Stimulated activated CD4-positive, alpha-beta T cell treated with anti-CD3 and anti-CD28 coated beads, Interleukin-15, amount 100 ng/mL, for 48 hours (primary cell): Measurements from ENCODE around the gene GRIN2C.
"Not testable (repeated sequence)": the region's sequence is repeated elsewhere in the genome, so short reads cannot be mapped to it uniquely, and the experiment has no call there.

ENCODE experiments used
- DNase-seq, 2 donors: peaks; one replicate each; pipeline ENCODE4 v3.0.0-alpha.2; 2020; ENCODE audit warnings: low read depth in 2 of 2

Gene GRIN2C

GRCh38 chr17:74859459-74860228, at the start of gene GRIN2C:
Gene GRIN2C (minus strand): TSS chr17:74859885. CDS start chr17:74855092, 4,793 bp downstream.
- DNase-seq: peak in 1 of 2 donors; percentile 17

- DNase-seq: not testable (repeated sequence)
Observed at GRCh38 chr17:74909097-74909496, 49.4 kb upstream of the GRIN2C start.

GRCh38 chr17:74907012-74907411, 47.3 kb upstream of the GRIN2C start:
- no peak for DNase-seq

GRCh38 chr17:74906214-74906793, 46.6 kb upstream of the GRIN2C start:
- not testable (repeated sequence) for DNase-seq

- DNase-seq: no peak
Observed at GRCh38 chr17:74904687-74905409, 45.2 kb upstream of the GRIN2C start.

DNA sequence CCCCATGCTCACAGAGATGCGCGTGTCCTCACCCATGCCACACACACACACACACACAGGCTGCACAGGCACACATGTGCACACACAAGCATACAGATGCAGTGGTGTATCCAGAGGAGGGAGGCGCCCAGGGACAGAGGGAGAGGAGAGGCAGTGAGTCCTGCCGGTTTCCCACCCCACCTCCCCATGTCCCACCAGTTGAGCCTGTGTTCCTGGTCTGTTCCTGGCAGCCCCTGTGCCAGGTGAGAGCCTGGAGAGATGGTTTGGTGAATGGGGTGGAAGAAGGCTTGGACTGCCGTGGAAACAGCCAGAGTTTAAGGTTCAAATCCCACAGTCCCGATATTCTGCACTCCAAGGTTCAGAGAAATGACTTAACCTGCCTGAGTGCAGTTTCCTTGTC, 44.0 kb upstream of the GRIN2C start:
- no peak for DNase-seq

DNA sequence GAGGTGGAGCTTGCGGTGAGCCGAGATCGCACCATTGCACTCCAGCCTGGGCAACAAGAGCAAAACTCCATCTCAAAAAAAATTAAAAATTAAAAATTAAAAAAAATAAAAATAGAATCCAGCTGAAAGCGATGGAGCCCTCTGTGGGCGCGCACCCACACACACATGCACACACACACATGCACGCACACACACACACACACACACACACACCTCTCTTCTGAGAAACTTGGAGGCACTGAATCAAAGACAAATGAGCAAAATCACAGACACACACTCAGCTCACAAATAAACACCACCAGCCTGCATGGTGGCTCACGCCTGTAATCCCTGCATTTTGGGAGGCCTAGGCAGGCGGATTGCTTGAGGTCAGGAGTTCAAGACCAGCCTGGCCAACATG, 43.3 kb upstream of the GRIN2C start:
- DNase-seq: no peak

DNA sequence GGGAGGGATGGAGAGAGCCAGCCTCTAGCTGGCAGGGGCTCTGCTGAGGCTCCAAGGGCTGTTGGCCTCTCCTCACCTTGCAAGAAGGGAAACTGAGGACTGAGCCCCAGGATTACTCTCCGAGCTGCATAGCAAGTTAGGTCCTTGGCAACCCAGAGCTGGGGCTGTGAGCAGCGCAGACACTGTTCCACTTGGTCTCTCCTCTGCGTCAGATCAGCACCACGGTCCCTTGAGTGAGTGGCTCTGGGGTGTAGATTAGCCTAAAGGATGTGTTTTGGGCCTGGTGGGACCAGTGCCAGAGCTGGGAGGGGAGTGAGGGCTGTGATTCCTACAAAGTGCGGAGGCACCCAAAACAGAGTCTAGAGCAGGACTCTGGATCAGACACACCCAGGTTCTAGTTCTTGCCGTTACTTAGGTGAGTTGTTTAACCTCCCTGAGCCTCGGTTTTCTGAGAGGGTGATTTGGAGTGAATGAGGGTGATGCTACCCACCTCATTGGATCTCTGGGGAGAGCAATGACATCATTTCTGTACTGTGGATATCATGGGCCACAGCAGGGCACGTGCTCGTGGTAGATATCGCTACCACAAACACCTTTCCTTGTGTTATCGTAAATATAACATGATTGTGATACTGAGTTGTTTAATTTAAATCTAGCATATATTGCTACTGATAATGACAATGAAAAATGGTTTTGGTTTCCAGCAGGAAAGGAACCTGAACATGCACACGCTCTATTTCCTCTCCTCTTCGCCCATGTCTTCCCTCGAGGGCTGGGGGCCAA, 41.9 kb upstream of the GRIN2C start:
- no peak for DNase-seq

DNA sequence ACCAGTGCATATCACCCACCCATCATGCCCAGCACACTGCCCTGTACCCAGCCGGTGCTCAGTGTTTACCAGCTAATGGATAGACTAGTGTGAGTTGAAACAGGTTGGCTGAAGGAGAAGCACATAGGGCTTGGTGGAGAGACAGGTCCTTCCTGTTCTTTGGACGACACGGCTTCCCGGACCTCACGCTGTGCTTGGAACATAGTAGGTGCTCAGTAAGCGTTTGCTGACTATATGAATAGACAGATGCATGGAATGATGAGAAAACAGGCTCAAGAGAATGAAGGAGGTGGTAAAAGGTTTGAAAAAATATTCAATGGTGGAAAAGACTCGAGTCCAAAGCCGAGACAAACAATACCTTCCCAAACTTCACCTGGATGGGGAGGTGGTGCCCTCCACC, 40.5 kb upstream of the GRIN2C start:
- DNase-seq: no peak

DNA sequence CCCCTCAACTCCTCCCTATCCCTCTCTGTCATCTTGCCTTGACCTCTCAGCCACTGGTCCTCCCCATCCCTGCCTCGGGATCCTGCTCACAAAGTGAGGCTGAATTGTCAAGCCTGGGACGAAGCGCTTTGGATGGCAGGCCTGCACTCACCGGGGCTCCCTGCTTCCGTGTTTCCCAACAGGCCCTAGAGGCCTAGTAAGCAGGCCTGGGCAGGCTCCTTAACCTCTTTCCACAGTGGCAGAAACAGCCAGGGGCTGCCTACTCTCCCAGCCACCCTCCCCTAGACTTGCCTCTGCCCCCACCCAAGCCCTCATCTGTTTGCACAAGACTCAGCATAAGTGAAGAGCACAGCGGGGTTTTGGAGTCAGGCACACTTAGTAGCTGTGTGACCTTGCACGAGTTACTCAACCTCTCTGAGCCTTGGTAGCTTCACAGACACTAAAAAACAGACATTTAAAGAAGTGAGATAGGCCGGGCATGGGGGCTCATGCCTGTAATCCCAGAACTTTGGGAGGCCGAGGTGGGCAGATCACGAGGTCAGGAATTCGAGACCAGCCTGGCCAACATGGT, 38.8 kb upstream of the GRIN2C start:
- no peak for DNase-seq

GRCh38 chr17:74893936-74894671, 34.4 kb upstream of the GRIN2C start:
- DNase-seq: no peak

GRCh38 chr17:74892974-74893911, 33.6 kb upstream of the GRIN2C start, which contains the start of gene FADS6:
Gene FADS6 (minus strand): TSS chr17:74893633. CDS start chr17:74893595, 38 bp downstream.
- no peak for DNase-seq

- no peak for DNase-seq
Observed at GRCh38 chr17:74892013-74892841, 32.5 kb upstream of the GRIN2C start.

DNA sequence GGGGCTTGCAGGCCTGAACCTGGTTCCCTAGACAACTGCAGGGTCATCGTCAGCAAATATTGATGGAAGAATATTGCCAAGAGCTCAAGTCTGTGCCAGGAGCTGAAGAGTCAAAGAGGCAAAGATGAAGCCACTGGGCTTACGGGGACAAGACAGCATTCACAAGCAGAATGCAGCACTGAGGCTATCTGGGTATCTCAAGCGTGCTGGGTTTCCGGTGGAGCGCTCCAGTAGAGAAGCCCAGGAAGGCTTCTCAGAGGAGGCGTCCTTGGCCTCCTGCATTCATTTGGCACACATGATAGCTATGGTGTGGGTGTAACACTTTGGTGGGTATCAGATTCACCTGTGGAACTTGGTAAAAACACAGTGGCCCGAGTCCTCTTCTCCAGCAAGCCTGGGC, 30.9 kb upstream of the GRIN2C start:
- DNase-seq: no peak

DNA sequence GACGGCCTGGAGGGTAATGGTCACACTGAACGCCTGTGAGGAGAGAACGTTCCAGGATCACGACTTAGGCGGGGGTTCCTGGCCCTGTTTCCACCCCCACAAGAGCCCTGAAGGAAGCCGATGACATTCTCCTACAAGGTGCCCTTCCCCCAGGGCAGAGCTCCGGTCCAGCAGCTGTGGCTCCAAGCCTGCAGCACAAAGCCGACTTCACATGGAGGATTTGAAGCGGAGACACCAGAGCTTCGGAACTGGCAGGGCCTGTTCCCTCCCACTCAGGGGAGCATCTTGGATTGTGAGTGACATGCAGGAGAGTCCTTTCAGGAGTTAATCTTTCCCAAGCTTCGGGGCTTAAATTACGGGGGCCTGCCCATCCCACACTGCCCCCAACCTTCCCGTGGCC, 28.8 kb upstream of the GRIN2C start:
- no peak for DNase-seq

- no peak for DNase-seq
Observed at GRCh38 chr17:74883241-74883745, 23.6 kb upstream of the GRIN2C start.

DNA sequence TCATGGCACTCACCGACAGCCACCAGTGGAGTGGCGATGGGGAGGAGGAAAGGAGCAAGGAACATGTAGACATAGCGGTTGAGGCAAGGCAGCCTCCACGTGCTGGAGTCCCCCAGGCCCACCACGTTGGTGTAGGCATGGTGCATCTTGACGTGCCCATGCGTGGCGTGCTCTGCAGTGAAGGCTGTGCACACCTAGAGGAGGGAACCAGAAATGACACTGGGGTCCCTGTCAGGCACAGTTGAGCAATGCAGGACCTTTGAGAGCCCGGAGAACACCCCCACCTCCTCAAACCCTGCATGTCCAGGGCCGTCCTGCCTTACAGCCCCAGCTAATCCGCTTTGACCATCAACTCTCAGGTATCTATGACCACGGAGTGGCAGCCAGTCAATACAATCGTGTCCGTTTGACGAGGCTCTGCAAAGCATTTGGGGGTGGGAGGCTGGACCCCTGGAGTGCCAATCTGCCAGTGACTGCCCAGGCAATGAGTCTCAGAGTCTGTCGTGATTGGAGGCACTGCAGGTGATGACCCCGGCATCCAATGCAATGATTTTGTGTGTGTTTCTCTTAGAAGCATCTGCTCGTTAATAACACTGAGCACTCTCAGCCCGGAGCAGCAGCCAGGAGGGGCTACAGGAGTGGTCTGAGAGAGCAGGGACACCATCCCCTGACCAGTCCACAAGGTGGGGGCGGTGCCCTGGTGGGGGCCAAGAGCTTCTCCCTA, 23.0 kb upstream of the GRIN2C start:
- no peak for DNase-seq

DNA sequence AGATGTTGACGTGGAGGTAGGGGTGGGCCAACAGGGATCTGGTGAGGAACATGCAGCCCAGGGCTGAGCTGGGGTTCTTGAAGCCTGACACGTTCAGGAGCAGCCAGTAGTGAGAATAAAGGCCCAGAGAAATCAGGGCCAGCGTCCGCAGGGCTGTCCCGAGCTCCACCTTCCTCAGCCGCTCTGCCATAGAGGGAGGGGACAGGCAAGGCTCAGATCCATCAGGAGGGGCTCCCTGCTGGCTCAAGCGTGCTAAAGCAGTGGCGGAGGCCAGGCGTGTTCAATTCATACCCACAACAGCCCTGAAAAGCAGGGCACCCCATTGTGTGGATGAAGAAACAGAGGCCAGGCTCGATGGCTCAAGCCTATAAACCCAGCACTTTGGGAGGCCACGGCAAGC, 21.4 kb upstream of the GRIN2C start:
- DNase-seq: no peak
